GM19099 (cell line): Measurements from ENCODE around the gene KCTD19.

ENCODE experiments used
- POLR2A ChIP-seq: IDR thresholded peaks from 3 replicates; pipeline ENCODE4 v1.6.1; 2011; ENCODE audit warnings: low read depth; ENCODE audit not compliant: insufficient read length; ENCODE audit errors: extremely low read depth

KCTD19 gene

DNA sequence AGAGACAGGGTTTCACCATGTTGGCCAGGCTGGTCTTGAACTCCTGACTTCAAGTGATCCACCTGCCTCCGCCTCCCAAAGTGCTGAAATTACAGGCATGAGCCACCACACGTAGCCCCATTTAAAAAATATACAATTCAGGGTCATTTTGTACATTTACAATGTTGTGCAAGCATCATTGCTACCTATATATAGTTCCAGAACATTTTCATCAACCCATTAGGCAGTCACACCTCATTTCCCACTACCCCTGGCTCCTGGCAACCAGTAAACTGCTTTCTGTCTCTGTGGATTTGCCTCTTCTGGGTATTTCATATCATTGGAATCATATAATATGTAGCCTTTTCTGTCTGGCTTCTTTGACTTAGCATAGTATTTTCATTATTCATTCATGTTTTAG lies 6.8 kb upstream of the KCTD19 start:
- no peak for TF ChIP-seq POLR2A

DNA sequence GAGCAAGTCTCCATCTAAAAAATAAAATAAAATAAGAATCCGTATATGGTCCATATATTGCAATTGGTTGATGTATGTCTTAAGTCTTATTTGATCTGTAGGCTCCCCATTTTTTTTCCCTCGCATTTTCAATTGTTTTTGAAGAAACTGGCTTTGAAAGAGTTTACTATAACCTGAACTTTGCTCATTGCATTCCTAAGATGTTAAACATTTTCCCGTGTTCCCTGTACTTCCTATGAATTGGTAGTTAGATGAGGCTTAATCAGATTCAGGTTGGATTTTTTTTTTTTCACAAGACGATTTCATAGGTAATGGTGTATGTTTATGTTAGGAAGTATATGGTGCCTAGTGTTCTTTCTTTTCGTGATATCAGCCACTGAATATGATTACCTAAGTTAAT lies 3.4 kb upstream of the KCTD19 start:
- no peak for TF ChIP-seq POLR2A

GRCh38 chr16:67327743-67328142 lies 1.2 kb upstream of the KCTD19 start:
- TF ChIP-seq POLR2A = no peak

GRCh38 chr16:67326115-67326471 lies 448 bp downstream of the KCTD19 start:
- TF ChIP-seq POLR2A = no peak

- no peak for TF ChIP-seq POLR2A
Observed at GRCh38 chr16:67317853-67318252, 8.7 kb downstream of the KCTD19 start.

DNA sequence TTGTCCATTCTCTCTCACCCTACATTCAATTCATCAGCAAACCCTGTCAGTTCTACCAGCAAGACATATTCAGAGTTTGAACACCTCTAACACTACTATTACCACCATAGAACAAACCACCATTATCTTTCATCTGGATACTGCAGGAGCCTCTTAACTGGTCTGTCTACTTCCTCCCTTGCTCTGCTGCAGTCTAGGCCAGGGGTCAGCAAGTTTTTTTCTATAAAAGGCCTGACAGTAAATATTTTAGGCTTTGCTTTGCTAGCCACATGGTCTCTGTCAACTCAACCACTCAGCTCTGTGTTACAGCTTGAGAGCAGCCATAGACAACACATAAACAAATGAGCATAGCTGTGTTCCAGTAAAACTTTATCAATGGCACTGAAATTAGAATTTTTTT lies 13.8 kb downstream of the KCTD19 start:
- TF ChIP-seq POLR2A = no peak

DNA sequence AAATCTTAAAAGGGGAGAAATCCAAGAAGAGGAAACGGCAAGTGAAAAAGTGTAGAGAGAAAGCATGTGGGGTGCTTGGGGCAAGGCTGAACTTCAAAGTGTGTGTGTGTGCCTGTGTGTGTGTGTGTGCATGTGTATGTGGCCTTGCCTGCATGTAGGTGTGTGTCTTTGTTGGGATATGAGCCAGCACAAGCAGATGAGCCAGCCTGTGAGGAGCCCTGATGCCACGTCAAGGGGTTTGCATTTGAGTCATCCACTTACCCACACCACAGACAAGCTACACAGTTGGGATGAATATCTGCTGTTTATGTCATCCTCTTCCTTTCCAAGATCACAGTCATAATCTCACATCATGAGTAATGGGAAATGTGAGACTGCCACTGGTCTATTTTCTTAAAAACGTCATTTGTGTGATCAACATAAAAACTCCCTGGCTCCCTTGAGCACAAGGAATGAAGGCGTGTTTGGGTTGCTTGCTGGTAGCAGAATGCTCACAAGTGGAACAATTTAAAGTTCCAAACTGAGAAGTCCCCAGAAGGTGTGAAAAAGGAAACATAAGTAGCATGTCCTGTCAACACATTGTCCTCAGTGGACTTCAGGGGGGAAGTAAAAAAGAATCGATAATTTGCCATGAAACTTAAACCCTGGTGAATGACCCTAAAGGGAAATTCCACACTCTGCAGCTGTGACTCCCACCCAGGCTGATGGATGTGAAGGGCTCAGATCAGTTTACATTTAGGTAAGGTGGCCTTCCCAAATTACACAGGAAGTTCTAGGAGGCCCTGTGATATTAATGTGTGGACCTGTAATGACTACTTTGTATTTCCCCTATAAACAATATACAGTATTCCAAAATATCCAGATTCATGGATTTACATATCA lies 14.7 kb downstream of the KCTD19 start:
- no peak for TF ChIP-seq POLR2A

- no peak for TF ChIP-seq POLR2A
Observed at GRCh38 chr16:67310561-67310960, 16.0 kb downstream of the KCTD19 start.

- TF ChIP-seq POLR2A = no peak
Observed at GRCh38 chr16:67305216-67306071, 21.1 kb downstream of the KCTD19 start.

DNA sequence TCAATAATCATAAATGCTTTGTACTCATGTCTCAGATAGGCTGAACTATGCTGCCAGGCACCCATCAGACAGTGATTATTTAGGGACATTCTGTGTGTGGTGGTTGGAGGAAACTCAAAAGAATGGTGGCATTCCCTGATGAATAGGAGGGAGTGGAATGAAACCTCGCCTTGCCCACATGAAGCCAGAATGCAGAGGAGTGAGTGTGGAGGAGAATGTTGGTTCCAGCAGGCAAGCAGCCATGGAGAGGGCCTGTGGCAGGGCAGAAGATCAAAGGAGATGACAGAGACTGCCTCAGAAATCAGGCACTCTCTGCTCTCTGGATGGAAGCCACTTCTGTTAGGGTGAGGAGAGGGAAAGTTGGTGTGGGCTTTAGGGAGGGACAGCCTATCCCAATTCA lies 22.5 kb downstream of the KCTD19 start:
- no peak for TF ChIP-seq POLR2A

DNA sequence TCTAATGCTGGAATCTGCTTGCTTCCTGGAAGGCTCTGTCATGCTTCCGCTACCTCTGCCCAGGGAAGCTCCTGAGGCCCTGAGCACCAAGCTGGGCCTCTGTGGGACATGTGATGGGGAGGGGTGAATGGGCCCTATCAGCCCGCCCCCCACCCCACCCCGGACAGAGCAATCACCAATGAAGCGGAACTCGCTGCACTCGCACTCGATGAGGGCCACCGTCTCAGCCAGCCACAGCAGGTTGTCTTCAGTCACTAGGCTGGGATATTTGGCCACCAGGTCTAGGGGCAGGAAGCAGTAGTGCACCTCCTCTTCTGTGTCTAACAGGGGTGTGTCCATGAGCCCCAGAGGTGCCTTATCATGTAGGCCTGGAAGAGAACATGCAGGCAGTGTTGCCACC lies 23.6 kb downstream of the KCTD19 start:
- no peak for TF ChIP-seq POLR2A

GRCh38 chr16:67302076-67302475 lies 24.5 kb downstream of the KCTD19 start:
- TF ChIP-seq POLR2A = no peak

- no peak for TF ChIP-seq POLR2A
Observed at GRCh38 chr16:67301080-67301782, 25.3 kb downstream of the KCTD19 start.

GRCh38 chr16:67299269-67299668 lies 27.3 kb downstream of the KCTD19 start:
- no peak for TF ChIP-seq POLR2A

GRCh38 chr16:67298277-67298676 lies 28.3 kb downstream of the KCTD19 start:
- no peak for TF ChIP-seq POLR2A

GRCh38 chr16:67296420-67296819 lies 30.1 kb downstream of the KCTD19 start:
- no peak for TF ChIP-seq POLR2A

DNA sequence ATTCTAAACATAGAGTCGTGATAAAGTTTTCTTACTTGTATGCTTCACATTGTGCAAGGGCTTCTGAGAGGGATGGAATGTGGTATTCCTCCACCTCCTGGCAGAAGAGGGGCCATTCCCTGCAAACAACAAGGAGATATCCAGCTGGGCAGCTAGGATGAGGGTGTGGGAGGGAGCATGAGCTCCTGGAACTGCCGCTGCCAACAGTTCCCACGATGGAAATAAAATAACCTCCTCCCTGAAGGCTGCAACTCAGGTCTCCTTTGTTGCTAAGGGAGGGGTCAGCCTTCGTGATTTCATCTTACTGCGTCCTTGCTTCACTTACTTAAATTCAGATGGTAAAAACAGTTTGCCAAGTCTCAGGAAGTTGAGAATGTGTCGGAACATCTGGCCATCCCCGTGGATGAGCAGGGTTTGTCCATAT lies 31.6 kb downstream of the KCTD19 start:
- no peak for TF ChIP-seq POLR2A
